Common myeloid progenitor, CD34-positive (primary cell): ENCODE data around the gene EGR1.

Source experiments
- CTCF ChIA-PET: fragments of 350-600 bp; sonication (Branson Sonifier 250); formaldehyde crosslinking; loops from one replicate; lab custom pipeline; 2021; ENCODE audit warnings: antibody characterized with exemption; lab: Charles Lee
- POLR2A ChIA-PET: fragments of 350-600 bp; sonication (Branson Sonifier 250); formaldehyde crosslinking; loops from one replicate; lab custom pipeline; 2021; ENCODE audit warnings: antibody characterized with exemption; lab: Charles Lee
- DNase-seq, 3 donors: peaks; one replicate each; pipeline versions ENCODE4 v3.0.0 to v3.0.0-alpha.2; 2013
- H3K27ac ChIP-seq, 2 experiments: 1 replicate in 1 of 2; 2 replicates in 1 of 2; pipeline ENCODE4 v1.7.0; 2013; ENCODE audit warnings: inconsistent platforms in 2 of 2, low read length in 2 of 2, mild to moderate bottlenecking in 2 of 2, low read depth in 1 of 2, moderate library complexity in 1 of 2; ENCODE audit not compliant: severe bottlenecking in 2 of 2, insufficient read depth in 1 of 2, poor library complexity in 1 of 2
- H3K27me3 ChIP-seq, 5 experiments: replicated peaks in 2 of 5; 1 replicate in 3 of 5; 2 replicates in 2 of 5; pipeline versions ENCODE4 v1.6.1 to v1.7.0; 2013; ENCODE audit warnings: low read length in 4 of 5, mild to moderate bottlenecking in 2 of 5, moderate library complexity in 2 of 5, inconsistent platforms in 1 of 5; ENCODE audit not compliant: insufficient read depth in 5 of 5, control insufficient read depth in 4 of 5
- H3K36me3 ChIP-seq, 4 experiments: 1 replicate in 2 of 4; 2 replicates in 2 of 4; pipeline versions ENCODE4 v1.6.1 to v1.7.0; 2013; ENCODE audit warnings: low read length in 3 of 4, control low read depth in 1 of 4, mild to moderate bottlenecking in 1 of 4; ENCODE audit not compliant: control insufficient read depth in 4 of 4, insufficient read depth in 4 of 4
- H3K4me1 ChIP-seq, 4 experiments: 1 replicate in 3 of 4; 2 replicates in 1 of 4; pipeline versions ENCODE4 v1.6.1 to v1.7.1; 2013; ENCODE audit warnings: low read length in 3 of 4, mild to moderate bottlenecking in 3 of 4, control low read depth in 1 of 4, inconsistent platforms in 1 of 4, moderate library complexity in 1 of 4; ENCODE audit not compliant: control insufficient read depth in 4 of 4, insufficient read depth in 4 of 4; ENCODE audit errors: control extremely low read depth in 1 of 4
- H3K4me3 ChIP-seq, 7 experiments: 1 replicate in 4 of 7; 2 replicates in 3 of 7; pipeline versions ENCODE4 v1.5.1 to v1.7.0; 2013; ENCODE audit warnings: mild to moderate bottlenecking in 7 of 7, low read length in 6 of 7, moderate library complexity in 6 of 7, inconsistent platforms in 2 of 7, low read depth in 2 of 7, control low read depth in 1 of 7; ENCODE audit not compliant: insufficient read depth in 4 of 7, control insufficient read depth in 1 of 7; ENCODE audit errors: extremely low read depth in 1 of 7
- H3K9me3 ChIP-seq, 5 experiments: 1 replicate in 4 of 5; 2 replicates in 1 of 5; pipeline versions ENCODE4 v1.6.1 to v1.7.1; 2013; ENCODE audit warnings: low read length in 4 of 5, mild to moderate bottlenecking in 2 of 5, inconsistent platforms in 1 of 5, low read depth in 1 of 5, moderate library complexity in 1 of 5; ENCODE audit not compliant: control insufficient read depth in 4 of 5, insufficient read depth in 2 of 5; ENCODE audit errors: control extremely low read depth in 1 of 5
- WGBS: methylation state at CpG from one replicate; pipeline ENCODE4 v1.1.5; 2013; ENCODE audit not compliant: insufficient coverage; 5-methylcytosine and 5-hydroxymethylcytosine counted together

The EGR1 gene

DNA sequence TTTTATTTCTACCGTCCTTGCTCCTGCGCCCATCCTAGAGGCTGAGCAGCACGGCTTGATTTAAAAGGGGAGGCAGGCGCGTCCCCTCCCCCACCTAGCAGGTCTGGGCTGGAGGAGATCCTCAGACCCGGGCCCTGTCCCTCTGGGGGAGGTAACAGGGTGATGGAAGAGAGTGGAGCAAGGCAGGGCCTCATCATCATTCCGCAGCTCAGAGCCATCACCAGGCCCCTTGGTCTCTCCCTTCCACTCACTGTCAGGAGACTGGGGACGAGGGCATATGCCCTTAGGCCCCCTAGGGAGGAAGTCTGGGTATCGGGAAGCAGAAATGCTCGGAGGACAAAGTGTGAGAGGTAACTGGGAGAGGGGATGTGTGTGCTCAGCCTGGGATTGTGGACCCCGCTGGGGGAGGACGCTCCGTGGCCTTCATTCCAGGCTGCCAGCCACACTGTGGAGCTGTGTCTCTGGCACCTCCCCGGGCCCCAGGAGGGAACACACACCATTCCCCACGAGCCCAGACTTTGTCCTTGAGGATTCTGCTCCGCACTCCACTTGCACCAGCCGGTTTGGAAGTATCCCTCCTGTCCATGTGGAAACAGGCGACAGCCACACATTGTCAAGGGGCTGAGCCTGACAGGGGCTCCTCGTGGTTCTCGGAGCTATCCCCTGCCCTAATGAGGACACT is 25.7 kb upstream of the EGR1 start:
- peaks cover 10 to 21% (median 17%) of the 10 kb centered on the region in 4 experiments for H3K36me3 ChIP-seq
- peaks cover 0 to 15% (median 14%) of the 10 kb centered on the region in 4 experiments for H3K4me1 ChIP-seq
- 66% methylated on average over 15 of the region's 20 CpGs for WGBS
- ChIA-PET POLR2A (interaction anchor here (0.7 to 1.0 kb wide), 2 partner anchors 8 to 18 kb away, joined by 3 read pairs; no protein-coding TSS in a partner anchor), CTCF (interaction anchor here (4.6 kb wide), 1 partner anchor 10 kb away, joined by 35 read pairs; no protein-coding TSS in a partner anchor)
- H3K27me3 ChIP-seq = no peaks in the 10 kb centered on the region
- no peaks in the 10 kb centered on the region for H3K9me3 ChIP-seq
- H3K27ac ChIP-seq = no peak overlapping the region
- peak overlapping the region; percentile 27 to 80 (median 54) for H3K4me3 ChIP-seq
- DNase-seq = no peak

- Histone ChIP-seq H3K27ac (no peak overlapping the region), H3K4me1 (peaks cover 0 to 15% (median 14%) of the 10 kb centered on the region in 4 experiments), H3K9me3 (no peaks in the 10 kb centered on the region), H3K4me3 (no peak overlapping the region), H3K36me3 (peaks cover 7 to 13% (median 10%) of the 10 kb centered on the region in 4 experiments), H3K27me3 (no peaks in the 10 kb centered on the region)
- CTCF ChIA-PET = interaction anchor here (0.6 to 4.6 kb wide), 2 partner anchors 9 to 255 kb away, joined by 3 to 35 read pairs; no protein-coding TSS in a partner anchor
- DNase-seq = no peak
- POLR2A ChIA-PET = no interaction called here
- 94% methylated on average over 6 of the region's 17 CpGs for WGBS
Measured at GRCh38 chr5:138440159-138441073, 24.9 kb upstream of the EGR1 start.

- CTCF ChIA-PET = interaction anchor here (0.7 to 4.6 kb wide), 2 partner anchors 8 to 19 kb away, joined by 4 to 35 read pairs; no protein-coding TSS in a partner anchor
- Histone ChIP-seq H3K36me3 (peaks cover 0 to 5% (median 4%) of the 10 kb centered on the region in 4 experiments), H3K9me3 (no peaks in the 10 kb centered on the region), H3K27ac (no peak overlapping the region), H3K4me1 (peaks cover 0 to 15% (median 14%) of the 10 kb centered on the region in 4 experiments), H3K4me3 (no peak overlapping the region), H3K27me3 (no peaks in the 10 kb centered on the region)
- WGBS = 100% methylated on average over 9 of the region's 9 CpGs
- no peak for DNase-seq
- POLR2A ChIA-PET = no interaction called here
Measured at GRCh38 chr5:138441221-138441620, 24.1 kb upstream of the EGR1 start.

DNA sequence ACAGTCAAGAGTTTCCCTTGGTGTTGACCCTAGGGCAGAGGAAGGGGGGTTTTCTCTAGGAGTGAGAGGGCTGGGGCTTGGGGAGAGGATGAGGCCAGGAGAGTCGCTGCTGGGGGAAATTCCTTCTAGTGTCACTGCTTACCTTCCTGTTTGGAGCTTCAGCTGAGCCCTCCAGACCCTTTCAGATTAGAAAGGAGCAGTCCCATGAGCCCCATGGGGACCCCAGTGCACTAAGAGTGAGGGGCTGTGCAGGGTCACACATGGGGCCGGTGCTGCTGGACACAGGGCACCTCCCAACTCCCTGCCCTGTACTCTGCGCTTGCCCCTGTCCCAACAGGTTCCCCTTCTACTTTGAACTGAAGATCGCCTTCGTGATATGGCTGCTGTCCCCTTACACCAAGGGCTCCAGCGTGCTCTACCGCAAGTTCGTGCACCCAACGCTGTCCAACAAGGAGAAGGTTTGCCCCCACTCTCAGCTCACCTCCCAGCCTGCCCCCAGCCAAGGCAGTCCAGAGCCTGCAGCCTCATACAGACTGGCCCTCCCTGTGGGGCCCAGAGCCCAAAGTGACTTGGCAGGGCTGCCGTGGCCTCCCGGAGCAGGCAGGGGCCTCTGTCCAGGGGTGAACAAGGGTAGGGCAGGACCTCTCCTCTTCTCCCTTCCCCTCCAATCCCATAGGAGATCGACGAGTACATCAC is 21.1 kb upstream of the EGR1 start:
- H3K9me3 ChIP-seq = no peaks in the 10 kb centered on the region
- H3K27me3 ChIP-seq = no peaks in the 10 kb centered on the region
- peaks cover 0 to 7% (median 4%) of the 10 kb centered on the region in 4 experiments for H3K4me1 ChIP-seq
- ChIA-PET CTCF (interaction anchor here (0.8 to 29.7 kb wide), 4 partner anchors 18 to 92 kb away, joined by 3 to 494 read pairs (median 74); partner anchors contain the start of gene EGR1), POLR2A (no interaction called here)
- no peak overlapping the region for H3K4me3 ChIP-seq
- H3K27ac ChIP-seq = no peak overlapping the region
- WGBS = 93% methylated on average over 8 of the region's 13 CpGs
- H3K36me3 ChIP-seq = no peaks in the 10 kb centered on the region
- DNase-seq = no peak

DNA sequence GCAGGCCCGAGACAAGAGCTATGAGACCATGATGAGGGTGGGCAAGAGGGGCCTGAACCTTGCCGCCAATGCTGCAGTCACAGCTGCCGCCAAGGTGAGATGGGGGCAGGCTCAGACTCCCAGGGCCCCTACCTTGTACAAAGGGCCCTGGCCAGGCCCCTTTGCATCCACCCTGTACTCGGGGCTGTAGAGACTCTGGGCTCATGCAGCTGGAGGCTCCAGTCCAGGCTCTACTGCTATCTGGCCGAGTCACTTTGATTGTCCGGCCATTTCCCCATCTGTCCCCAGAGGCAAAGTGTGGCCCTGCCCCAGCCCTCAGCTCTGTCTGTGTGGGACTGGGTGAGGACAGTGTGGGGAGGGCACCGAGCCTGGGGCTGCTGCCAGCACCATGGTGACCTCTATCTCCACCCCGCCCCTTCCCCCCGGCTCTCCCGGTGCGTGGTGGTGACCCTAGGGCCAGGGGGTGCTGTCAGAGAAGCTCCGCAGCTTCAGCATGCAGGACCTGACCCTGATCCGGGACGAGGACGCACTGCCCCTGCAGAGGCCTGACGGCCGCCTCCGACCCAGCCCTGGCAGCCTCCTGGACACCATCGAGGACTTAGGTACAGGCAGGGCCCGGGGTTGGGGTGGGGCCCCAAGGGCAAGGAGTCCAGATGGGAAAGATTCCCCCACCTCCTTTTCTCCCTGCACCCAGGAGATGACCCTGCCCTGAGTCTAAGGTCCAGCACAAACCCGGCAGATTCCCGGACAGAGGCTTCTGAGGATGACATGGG is 20.3 kb upstream of the EGR1 start:
- Histone ChIP-seq H3K4me3 (no peak overlapping the region), H3K27ac (no peak overlapping the region), H3K36me3 (no peaks in the 10 kb centered on the region), H3K27me3 (no peaks in the 10 kb centered on the region), H3K9me3 (no peaks in the 10 kb centered on the region), H3K4me1 (peaks cover 0 to 4% (median 2%) of the 10 kb centered on the region in 4 experiments)
- CTCF ChIA-PET = interaction anchor here (1.4 to 29.7 kb wide), 4 partner anchors 17 to 93 kb away, joined by 3 to 494 read pairs (median 74); partner anchors contain the start of gene EGR1
- DNase-seq = no peak
- WGBS = 97% methylated on average over 19 of the region's 22 CpGs
- POLR2A ChIA-PET = no interaction called here
